Activated T-cell treated with anti-CD3 and anti-CD28 coated beads, Interleukin-2, amount 50 U/mL, for 1 hour (primary cell): ENCODE measurements around the gene PARD3.
"Not testable (repeated sequence)": the region's sequence is repeated elsewhere in the genome, so short reads cannot be mapped to it uniquely, and the experiment has no call there.

Experiments used
- DNase-seq: peaks from one replicate; pipeline ENCODE4 v3.0.0-alpha.2; 2020

The PARD3 gene

DNA sequence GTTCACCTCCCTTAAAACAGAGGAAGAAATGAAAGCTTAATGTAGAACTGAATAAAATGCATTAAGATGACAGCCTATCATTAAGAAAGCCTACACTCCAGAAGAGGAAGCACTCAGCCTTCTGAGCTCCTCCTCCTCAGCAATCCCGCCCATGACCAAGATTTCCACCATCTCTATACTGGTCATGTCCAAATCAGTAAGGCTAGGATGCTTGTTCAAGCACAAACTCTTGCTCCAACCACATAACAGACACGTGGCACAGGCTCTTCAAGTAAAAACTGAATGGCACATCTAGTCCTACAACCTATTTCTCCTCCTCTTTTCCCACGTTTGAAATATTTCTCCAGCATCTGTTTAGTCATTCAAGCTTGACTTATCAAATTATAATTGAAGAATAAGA lies 454.1 kb downstream of the PARD3 start:
- DNase-seq = no peak

- DNase-seq = no peak
Measured at GRCh38 chr10:34359435-34359813, 455.7 kb downstream of the PARD3 start.

GRCh38 chr10:34358729-34359434 lies 456.2 kb downstream of the PARD3 start:
- no peak for DNase-seq

- no peak for DNase-seq
Measured at GRCh38 chr10:34356463-34356862, 458.6 kb downstream of the PARD3 start.

- DNase-seq = not testable (repeated sequence)
Measured at GRCh38 chr10:34353530-34353929, 461.6 kb downstream of the PARD3 start.

GRCh38 chr10:34352599-34353204 lies 462.4 kb downstream of the PARD3 start:
- DNase-seq = not testable (repeated sequence)

DNA sequence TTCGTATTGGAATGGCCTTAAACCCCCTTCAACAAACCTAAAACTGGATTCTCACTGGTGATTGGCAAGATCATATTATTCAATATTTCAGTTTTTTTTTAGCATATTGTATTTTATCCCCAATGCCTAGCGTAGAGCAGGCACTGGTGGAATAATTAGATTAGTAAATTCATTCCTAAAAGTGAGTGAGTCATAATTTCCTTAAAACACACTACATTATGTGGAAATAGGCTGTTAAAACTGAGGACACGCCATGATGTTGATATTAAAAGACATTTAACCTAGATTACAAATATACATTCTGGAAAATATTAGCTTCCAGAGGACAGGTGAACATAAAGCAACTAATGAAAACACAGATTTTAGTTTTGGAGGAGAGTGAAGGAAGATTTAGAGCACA lies 463.9 kb downstream of the PARD3 start:
- no peak for DNase-seq

- DNase-seq = no peak
Measured at GRCh38 chr10:34348917-34349485, 466.1 kb downstream of the PARD3 start.

GRCh38 chr10:34348021-34348420 lies 467.1 kb downstream of the PARD3 start:
- DNase-seq = no peak

DNA sequence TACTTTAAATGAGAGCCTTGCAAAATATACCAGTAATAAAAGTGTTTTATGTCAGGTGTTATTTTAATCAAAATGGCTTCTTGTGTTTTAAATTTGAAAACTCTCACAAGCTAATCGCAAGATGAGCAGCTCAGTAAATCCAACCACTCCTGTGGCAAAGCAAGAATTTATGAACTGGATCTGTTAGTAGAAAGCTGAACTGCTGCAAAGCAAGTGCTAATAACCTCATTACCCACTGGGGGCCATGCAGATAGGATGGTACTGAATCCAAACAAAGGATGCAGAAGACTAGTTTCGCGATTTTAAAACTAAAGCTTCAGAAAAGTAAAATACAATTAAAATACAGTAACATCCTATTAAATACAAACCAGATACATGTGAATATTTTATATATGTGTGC lies 468.0 kb downstream of the PARD3 start:
- no peak for DNase-seq

DNA sequence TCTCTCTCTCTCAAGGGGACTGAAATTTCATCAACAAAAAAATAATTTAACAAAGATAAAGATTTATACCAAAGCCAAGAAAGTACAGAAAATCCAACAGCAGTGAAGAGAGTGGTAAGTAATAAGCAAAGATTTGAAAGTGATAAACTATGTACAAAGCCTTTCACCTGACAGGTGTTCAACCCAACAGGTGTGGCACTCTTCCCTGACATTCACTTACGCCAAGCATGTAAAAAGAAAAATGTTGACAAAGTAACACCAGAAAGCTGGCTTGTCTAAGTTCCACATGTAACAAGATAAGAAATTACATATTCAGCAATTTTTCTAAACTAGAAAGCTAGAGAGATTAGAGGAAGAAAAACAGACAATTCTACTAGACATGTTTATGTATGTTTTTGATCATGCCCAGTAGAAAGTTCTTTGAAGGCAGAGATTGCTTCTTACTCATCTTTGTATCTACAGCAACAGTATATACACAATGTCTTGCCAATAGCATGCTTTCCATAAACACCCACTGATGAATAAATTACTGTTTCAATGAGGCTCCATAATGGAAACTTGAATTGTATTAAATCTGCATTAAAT lies 468.5 kb downstream of the PARD3 start:
- no peak for DNase-seq

- no peak for DNase-seq
Measured at GRCh38 chr10:34345383-34345782, 469.7 kb downstream of the PARD3 start.

DNA sequence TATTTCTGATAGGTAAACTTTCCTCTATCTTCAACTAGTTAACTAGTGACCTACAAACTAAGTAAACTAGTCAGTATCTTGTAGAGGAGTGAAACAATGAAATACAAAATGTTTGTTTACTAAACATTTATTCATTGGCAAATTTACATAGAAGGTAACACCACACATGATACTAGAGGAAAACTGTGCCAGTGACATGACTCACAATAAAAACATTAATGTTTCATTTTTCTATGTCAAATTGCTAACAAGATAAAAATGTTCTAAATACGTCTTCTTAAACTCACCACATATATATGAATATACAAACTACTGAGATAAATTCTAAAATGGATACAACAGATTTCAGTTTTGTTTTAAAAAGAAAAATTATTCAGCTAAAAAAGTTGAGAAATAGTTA lies 471.3 kb downstream of the PARD3 start:
- DNase-seq = no peak

DNA sequence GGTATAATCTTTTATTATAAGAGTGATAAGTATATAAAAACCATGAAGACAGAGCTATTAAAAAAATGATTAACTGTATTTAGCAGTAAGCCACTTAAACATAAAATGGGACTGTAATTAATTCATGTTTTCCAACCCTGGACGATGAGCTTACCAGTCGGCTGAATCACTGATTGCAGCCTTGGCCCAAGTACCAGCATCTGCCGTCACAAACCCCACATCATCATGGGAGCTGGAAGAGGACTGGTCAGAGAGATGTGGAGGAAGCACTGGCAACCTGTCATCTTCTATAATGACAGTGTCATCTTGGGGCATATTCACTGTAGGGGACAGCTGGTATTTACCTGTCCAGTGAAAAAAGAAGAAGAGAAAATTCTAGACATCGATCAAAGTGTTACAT lies 473.6 kb downstream of the PARD3 start:
- DNase-seq = no peak

DNA sequence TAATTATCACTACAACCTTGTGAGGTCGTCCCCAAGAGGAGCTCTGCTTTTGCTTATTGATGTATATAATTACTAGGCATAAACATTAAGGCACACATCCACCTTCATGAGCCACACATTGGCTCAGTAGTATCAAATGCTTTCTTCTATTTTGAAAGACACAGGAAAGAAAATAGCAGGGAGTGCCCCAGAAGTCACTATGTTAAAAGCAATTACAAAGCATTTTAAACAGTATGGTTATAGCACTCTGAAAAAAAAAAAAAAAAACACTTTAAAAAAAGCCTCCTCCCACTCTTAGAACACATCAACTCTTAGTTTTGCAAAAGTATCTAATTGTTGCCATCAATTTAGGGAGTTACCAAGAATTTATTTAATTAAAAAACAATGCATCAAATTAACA lies 474.2 kb downstream of the PARD3 start:
- no peak for DNase-seq

- DNase-seq = no peak
Measured at GRCh38 chr10:34339816-34340553, 475.1 kb downstream of the PARD3 start.

- DNase-seq = no peak
Measured at GRCh38 chr10:34337917-34338316, 477.2 kb downstream of the PARD3 start.

DNA sequence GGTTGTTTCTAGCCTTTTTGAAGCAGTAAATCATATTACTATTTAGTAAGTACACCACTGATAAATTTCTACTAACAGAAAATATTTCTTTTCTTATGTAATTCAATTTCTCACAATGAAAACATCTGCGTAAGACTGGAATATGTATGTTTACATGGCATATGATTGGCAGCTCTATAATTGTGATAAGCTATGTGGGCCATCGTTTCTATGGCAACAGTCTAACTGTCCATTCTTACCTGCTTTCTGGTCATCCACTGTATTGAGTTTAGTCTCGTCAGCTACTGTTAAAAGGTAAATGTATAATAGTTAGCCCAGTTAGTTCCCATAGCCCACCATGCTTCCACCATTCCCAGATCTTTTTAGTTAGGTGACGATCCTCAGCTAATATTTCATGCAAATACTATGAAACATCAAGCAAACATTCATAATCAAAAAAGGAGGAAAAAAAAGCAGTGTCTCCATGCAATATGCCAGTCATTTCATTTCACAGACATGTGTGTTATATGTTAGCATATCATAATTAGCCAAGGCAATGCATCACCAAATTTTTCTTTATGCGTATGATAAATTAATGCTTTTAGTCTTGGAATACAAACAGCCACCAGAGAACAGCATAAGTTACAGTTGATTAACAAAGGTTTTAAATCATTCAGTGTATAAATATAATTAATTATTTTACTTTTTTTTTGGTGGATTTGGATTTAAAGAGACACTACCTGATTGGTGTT lies 479.0 kb downstream of the PARD3 start:
- no peak for DNase-seq

DNA sequence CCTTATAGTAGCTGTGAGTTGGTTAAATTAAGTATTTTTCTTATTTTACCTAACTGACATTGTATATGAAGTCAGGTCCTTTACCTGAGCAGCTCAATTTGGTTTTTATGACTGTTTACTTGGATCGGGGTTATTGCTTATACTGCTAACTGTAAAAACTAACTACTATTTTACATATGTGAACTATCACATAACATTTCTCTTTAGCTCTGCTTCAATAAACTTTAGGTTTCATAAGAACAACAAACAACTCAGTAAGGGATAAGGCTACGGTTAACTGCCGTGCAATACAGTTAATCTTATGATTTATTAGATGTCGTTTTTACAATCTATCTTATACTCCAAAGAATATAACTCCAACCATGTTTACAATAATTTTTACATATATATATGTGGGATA lies 480.2 kb downstream of the PARD3 start:
- no peak for DNase-seq

GRCh38 chr10:34333513-34333912 lies 481.6 kb downstream of the PARD3 start:
- DNase-seq = no peak

- no peak for DNase-seq
Measured at GRCh38 chr10:34327184-34327583, 487.9 kb downstream of the PARD3 start.

GRCh38 chr10:34323192-34323591 lies 491.9 kb downstream of the PARD3 start:
- no peak for DNase-seq

- no peak for DNase-seq
Measured at GRCh38 chr10:34320265-34320664, 494.8 kb downstream of the PARD3 start.
